ACHN (cell line): Measurements from ENCODE around the gene RGMA.

Experiments
- DNase-seq: peaks from one replicate; pipeline ENCODE4 v3.0.0-alpha.2; 2015
- in situ Hi-C: cut with HindIII; loops from 2 replicates; pipeline ENCODE4 v1.10.0; 2017; ENCODE audit warnings: low sequenced_read_pairs, low pct_ligation_motif_present, low pct_unique_long_range_greater_than_20kb

Gene RGMA

GRCh38 chr15:93029214-93029835, 59.7 kb downstream of the RGMA start:
- DNase-seq, result no peak
- in situ Hi-C loops, result no loop called here

- DNase-seq, result no peak
- in situ Hi-C loops, result no loop called here
Measured at GRCh38 chr15:93028632-93029213, 60.3 kb downstream of the RGMA start.

- DNase-seq, result no peak
- in situ Hi-C loops, result no loop called here
Measured at GRCh38 chr15:93028111-93028631, 60.8 kb downstream of the RGMA start.

GRCh38 chr15:93027413-93027812, 61.6 kb downstream of the RGMA start:
- in situ Hi-C loops, result no loop called here
- no peak for DNase-seq

GRCh38 chr15:93026380-93026817, 62.6 kb downstream of the RGMA start:
- DNase-seq, result no peak
- in situ Hi-C loops, result no loop called here

- in situ Hi-C loops, result no loop called here
- no peak for DNase-seq
Measured at GRCh38 chr15:93025625-93025982, 63.4 kb downstream of the RGMA start.

GRCh38 chr15:93024716-93025624, 64.0 kb downstream of the RGMA start:
- in situ Hi-C loops, result no loop called here
- DNase-seq, result no peak

GRCh38 chr15:93024293-93024692, 64.7 kb downstream of the RGMA start:
- in situ Hi-C loops, result no loop called here
- DNase-seq, result no peak

- in situ Hi-C loops, result no loop called here
- DNase-seq, result no peak
Measured at GRCh38 chr15:93020976-93021772, 67.8 kb downstream of the RGMA start.

- DNase-seq, result no peak
- in situ Hi-C loops, result no loop called here
Measured at GRCh38 chr15:93019971-93020370, 69.0 kb downstream of the RGMA start.

GRCh38 chr15:93019090-93019489, 69.9 kb downstream of the RGMA start:
- in situ Hi-C loops, result no loop called here

GRCh38 chr15:93018574-93018973, 70.4 kb downstream of the RGMA start:
- in situ Hi-C loops, result no loop called here
- DNase-seq, result no peak

More at GRCh38 chr15:93019090-93019489, 69.9 kb downstream of the RGMA start:
- no peak for DNase-seq

- in situ Hi-C loops, result no loop called here
Measured at GRCh38 chr15:93017526-93017925, 71.5 kb downstream of the RGMA start.

GRCh38 chr15:93012786-93013185, 76.2 kb downstream of the RGMA start:
- DNase-seq, result no peak
- in situ Hi-C loops, result no loop called here

More at GRCh38 chr15:93017526-93017925, 71.5 kb downstream of the RGMA start:
- DNase-seq, result no peak

GRCh38 chr15:93007994-93008393, 81.0 kb downstream of the RGMA start:
- DNase-seq, result no peak
- in situ Hi-C loops, result no loop called here

GRCh38 chr15:93005133-93005532, 83.9 kb downstream of the RGMA start:
- in situ Hi-C loops, result no loop called here
- DNase-seq, result no peak

GRCh38 chr15:93001881-93002280, 87.1 kb downstream of the RGMA start:
- in situ Hi-C loops, result no loop called here
- no peak for DNase-seq

- in situ Hi-C loops, result no loop called here
Measured at GRCh38 chr15:93001156-93001555, 87.9 kb downstream of the RGMA start.

GRCh38 chr15:92997821-92998220, 91.2 kb downstream of the RGMA start:
- no peak for DNase-seq
- in situ Hi-C loops, result no loop called here

More at GRCh38 chr15:93001156-93001555, 87.9 kb downstream of the RGMA start:
- no peak for DNase-seq
